ENCODE data around the gene ATP5F1C. TPM values are rescaled to one million over a fixed set of nuclear protein-coding genes. Genes with fewer than 3 reads are reported as not detected.
A peak's percentile ranks its signal among the peaks of the same experiment; 100 is the strongest.

Gene ATP5F1C
- total and polyA plus RNA-seq, 10 of the 15 experiments (the other 5 are each of a cell fraction or from before 2014, with no cell fraction given), result 307 to 978 (median 454) TPM

DNA sequence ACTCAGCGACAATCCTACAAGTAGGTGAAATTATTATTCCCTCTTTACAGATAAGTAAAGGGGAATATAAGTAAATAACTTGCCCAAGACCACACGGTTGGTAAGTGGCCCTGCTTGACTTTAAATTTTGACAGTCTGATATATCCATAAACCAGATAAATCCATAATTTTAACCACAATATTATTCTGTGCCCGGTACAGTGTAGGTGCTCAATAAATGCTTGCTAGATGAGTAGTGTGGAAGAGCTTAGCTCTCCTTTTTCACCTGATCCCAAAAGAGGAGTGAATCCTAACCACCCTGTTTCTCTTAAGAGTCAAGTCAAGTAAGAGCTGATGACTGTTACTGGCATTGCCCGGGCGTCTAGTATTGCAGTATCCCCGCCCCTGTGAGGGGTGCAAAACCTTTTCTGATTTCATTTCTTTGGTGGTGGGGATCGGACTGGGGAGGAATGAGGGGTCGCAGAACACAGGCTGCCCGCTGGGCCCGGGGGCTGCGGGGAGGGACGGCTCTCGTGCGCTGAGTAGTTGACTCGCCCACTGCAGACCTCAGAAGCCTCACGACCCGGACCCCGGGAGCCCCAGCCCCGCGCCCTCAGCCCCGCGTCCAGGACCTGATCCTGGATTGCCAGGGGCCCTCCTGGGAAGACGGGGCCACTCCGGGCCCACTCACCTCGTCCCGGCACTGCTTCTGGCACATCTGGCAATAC is 674 bp upstream of the ATP5F1C start:
- peaks cover 0 to 4% of the 10 kb centered on the region in 2 experiments; a peak in 1 of 4 replicates for H3K36me3 ChIP-seq (ENCODE audit: control insufficient read depth in 2 of 2, insufficient read depth in 2 of 2, low read length in 1 of 2)
- in situ Hi-C loops (cut with MboI), result no loop called here
- H4K20me1 ChIP-seq (ENCODE audit: control insufficient read depth, insufficient read depth), result no peaks in the 10 kb centered on the region; the same call in 1 of the 2 replicates
- CTCF ChIA-PET, result interaction anchor here (0.8 to 3.4 kb wide), 4 partner anchors 32 to 294 kb away, joined by 3 to 24 read pairs (median 4); partner anchors contain the start of gene TAF3
- BruUV-seq (replicated peaks), result TSS peak; percentile 83
- TF ChIP-seq FOS (IDR thresholded peaks at IDR 0.05; ENCODE audit: borderline replicate concordance, extremely low read depth, insufficient read length) (no peak), LARP7 (IDR thresholded peaks at IDR 0.05) (0 out of 2 replicates have a peak, but pooled peaks have one; percentile 14), BACH1 (IDR thresholded peaks at IDR 0.05; ENCODE audit: borderline replicate concordance) (0 out of 2 replicates have a peak, but pooled peaks have one; percentile 19)
- TF ChIP-seq, protein P1, sequence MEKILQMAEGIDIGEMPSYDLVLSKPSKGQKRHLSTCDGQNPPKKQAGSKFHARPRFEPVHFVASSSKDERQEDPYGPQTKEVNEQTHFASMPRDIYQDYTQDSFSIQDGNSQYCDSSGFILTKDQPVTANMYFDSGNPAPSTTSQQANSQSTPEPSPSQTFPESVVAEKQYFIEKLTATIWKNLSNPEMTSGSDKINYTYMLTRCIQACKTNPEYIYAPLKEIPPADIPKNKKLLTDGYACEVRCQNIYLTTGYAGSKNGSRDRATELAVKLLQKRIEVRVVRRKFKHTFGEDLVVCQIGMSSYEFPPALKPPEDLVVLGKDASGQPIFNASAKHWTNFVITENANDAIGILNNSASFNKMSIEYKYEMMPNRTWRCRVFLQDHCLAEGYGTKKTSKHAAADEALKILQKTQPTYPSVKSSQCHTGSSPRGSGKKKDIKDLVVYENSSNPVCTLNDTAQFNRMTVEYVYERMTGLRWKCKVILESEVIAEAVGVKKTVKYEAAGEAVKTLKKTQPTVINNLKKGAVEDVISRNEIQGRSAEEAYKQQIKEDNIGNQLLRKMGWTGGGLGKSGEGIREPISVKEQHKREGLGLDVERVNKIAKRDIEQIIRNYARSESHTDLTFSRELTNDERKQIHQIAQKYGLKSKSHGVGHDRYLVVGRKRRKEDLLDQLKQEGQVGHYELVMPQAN (conservative IDR thresholded peaks at IDR 0.05), result peak; percentile 22; the same call in 1 of the 2 replicates
- H3K79me2 ChIP-seq (ENCODE audit: control insufficient read depth, insufficient read depth, low read length), result peaks cover 87% of the 10 kb centered on the region
- peak overlapping the region; percentile 85 for H3K4me2 ChIP-seq (ENCODE audit: control insufficient read depth, insufficient read depth)
- H3K9me3 ChIP-seq (replicated peaks; ENCODE audit: control insufficient read depth, insufficient read depth, low read length), result no peaks in the 10 kb centered on the region
- peak overlapping the region; percentile 88 for H3K27ac ChIP-seq (ENCODE audit: control insufficient read depth, insufficient read depth)
- FAIRE-seq, result no peak
- peak overlapping the region; percentile 97 for H3K4me3 ChIP-seq
- H3K27me3 ChIP-seq (replicated peaks in 1 of 2; ENCODE audit: control insufficient read depth in 2 of 2, insufficient read depth in 2 of 2, low read length in 1 of 2), result no peaks in the 10 kb centered on the region
- RAD21 ChIA-PET (ENCODE audit: unreplicated experiment), result interaction anchor here (0.7 to 1.6 kb wide), 5 partner anchors 12 to 262 kb away, joined by 3 to 7 read pairs (median 5); partner anchors contain the start of gene TAF3
- SMC1A ChIA-PET (ENCODE audit: uncharacterized antibody, unreplicated experiment), result interaction anchor here (0.8 to 1.4 kb wide), 6 partner anchors 12 to 34 kb away, joined by 3 to 6 read pairs (median 4); no protein-coding TSS in a partner anchor
- H3K9ac ChIP-seq (ENCODE audit: control insufficient read depth, insufficient read depth, low read length), result peak overlapping the region; percentile 94
- H3K4me1 ChIP-seq (ENCODE audit: control insufficient read depth, insufficient read depth, low read length), result no peaks in the 10 kb centered on the region; the same call in 1 of the 2 replicates
- POLR2A ChIA-PET, result interaction anchor here (0.6 to 1.4 kb wide), 8 partner anchors 23 to 516 kb away, joined by 3 to 10 read pairs (median 3); partner anchors contain the start of gene TAF3
- peak; percentile 7 for ATAC-seq
- intact Hi-C loops (cut with micrococcal nuclease; ENCODE audit: unreplicated experiment), result loop anchor here (10.0 kb wide), 1 partner anchor 263 kb away; no protein-coding TSS in a partner anchor
- DNase-seq (ENCODE audit: low read depth, low spot score), result no peak
- H2AFZ ChIP-seq (ENCODE audit: control insufficient read depth, low read depth, low read length), result peak overlapping the region; percentile 92
- WGBS (ENCODE audit: insufficient coverage, insufficient replicate concordance, low lambda C conversion rate, missing lambda C conversion rate), result 7% methylated on average over 21 of the region's 26 CpGs
